Measurements from ENCODE around the gene SRCIN1. TPM values are rescaled to one million over a fixed set of nuclear protein-coding genes. Genes with fewer than 3 reads are reported as not detected.
A peak's percentile ranks its signal among the peaks of the same experiment; 100 is the strongest.

SRCIN1 gene, protein sequence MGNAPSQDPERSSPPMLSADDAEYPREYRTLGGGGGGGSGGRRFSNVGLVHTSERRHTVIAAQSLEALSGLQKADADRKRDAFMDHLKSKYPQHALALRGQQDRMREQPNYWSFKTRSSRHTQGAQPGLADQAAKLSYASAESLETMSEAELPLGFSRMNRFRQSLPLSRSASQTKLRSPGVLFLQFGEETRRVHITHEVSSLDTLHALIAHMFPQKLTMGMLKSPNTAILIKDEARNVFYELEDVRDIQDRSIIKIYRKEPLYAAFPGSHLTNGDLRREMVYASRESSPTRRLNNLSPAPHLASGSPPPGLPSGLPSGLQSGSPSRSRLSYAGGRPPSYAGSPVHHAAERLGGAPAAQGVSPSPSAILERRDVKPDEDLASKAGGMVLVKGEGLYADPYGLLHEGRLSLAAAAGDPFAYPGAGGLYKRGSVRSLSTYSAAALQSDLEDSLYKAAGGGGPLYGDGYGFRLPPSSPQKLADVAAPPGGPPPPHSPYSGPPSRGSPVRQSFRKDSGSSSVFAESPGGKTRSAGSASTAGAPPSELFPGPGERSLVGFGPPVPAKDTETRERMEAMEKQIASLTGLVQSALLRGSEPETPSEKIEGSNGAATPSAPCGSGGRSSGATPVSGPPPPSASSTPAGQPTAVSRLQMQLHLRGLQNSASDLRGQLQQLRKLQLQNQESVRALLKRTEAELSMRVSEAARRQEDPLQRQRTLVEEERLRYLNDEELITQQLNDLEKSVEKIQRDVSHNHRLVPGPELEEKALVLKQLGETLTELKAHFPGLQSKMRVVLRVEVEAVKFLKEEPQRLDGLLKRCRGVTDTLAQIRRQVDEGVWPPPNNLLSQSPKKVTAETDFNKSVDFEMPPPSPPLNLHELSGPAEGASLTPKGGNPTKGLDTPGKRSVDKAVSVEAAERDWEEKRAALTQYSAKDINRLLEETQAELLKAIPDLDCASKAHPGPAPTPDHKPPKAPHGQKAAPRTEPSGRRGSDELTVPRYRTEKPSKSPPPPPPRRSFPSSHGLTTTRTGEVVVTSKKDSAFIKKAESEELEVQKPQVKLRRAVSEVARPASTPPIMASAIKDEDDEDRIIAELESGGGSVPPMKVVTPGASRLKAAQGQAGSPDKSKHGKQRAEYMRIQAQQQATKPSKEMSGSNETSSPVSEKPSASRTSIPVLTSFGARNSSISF
- total RNA-seq: 10 to 100 TPM; 11.2 to 19.8 TPM

- DNase-seq (peak; percentile 67 to 81 (median 74)), ATAC-seq (peak; percentile 63)
- H3K9me3 ChIP-seq: no peaks in the 10 kb centered on the region
- 1% methylated on average over 84 of the region's 105 CpGs; no CpG with 5 or more reads in 1 of the 2 donors for WGBS, 2 donors
- intact Hi-C loops (cut with DNase I): no loop called here
- TF ChIP-seq, protein P1, sequence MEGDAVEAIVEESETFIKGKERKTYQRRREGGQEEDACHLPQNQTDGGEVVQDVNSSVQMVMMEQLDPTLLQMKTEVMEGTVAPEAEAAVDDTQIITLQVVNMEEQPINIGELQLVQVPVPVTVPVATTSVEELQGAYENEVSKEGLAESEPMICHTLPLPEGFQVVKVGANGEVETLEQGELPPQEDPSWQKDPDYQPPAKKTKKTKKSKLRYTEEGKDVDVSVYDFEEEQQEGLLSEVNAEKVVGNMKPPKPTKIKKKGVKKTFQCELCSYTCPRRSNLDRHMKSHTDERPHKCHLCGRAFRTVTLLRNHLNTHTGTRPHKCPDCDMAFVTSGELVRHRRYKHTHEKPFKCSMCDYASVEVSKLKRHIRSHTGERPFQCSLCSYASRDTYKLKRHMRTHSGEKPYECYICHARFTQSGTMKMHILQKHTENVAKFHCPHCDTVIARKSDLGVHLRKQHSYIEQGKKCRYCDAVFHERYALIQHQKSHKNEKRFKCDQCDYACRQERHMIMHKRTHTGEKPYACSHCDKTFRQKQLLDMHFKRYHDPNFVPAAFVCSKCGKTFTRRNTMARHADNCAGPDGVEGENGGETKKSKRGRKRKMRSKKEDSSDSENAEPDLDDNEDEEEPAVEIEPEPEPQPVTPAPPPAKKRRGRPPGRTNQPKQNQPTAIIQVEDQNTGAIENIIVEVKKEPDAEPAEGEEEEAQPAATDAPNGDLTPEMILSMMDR (IDR thresholded peaks at IDR 0.05): peak; percentile 88 to 97 (median 95)
- peak in 2 of 3 donors; percentile 8 to 9 for TF ChIP-seq POLR2A (IDR thresholded peaks at IDR 0.05)
- no peaks in the 10 kb centered on the region for H3K27me3 ChIP-seq
- no peaks in the 10 kb centered on the region for H3K36me3 ChIP-seq (replicated peaks in 1 of 2; ENCODE audit: insufficient read depth in 1 of 2, low read depth in 2 of 2)
- peak within 1 kb of the TSS; percentile 25 to 48 for H3K4me3 ChIP-seq
- peak within 1 kb of the TSS; percentile 50 to 80 (median 77) for H3K27ac ChIP-seq
- H3K4me1 ChIP-seq: peaks cover 32% of the 10 kb centered on the region
Measured at GRCh38 chr17:38605841-38606645, at the start of gene SRCIN1. SRCIN1 (minus strand) TSS chr17:38605952; CDS start chr17:38605705, 247 bp downstream.

DNA sequence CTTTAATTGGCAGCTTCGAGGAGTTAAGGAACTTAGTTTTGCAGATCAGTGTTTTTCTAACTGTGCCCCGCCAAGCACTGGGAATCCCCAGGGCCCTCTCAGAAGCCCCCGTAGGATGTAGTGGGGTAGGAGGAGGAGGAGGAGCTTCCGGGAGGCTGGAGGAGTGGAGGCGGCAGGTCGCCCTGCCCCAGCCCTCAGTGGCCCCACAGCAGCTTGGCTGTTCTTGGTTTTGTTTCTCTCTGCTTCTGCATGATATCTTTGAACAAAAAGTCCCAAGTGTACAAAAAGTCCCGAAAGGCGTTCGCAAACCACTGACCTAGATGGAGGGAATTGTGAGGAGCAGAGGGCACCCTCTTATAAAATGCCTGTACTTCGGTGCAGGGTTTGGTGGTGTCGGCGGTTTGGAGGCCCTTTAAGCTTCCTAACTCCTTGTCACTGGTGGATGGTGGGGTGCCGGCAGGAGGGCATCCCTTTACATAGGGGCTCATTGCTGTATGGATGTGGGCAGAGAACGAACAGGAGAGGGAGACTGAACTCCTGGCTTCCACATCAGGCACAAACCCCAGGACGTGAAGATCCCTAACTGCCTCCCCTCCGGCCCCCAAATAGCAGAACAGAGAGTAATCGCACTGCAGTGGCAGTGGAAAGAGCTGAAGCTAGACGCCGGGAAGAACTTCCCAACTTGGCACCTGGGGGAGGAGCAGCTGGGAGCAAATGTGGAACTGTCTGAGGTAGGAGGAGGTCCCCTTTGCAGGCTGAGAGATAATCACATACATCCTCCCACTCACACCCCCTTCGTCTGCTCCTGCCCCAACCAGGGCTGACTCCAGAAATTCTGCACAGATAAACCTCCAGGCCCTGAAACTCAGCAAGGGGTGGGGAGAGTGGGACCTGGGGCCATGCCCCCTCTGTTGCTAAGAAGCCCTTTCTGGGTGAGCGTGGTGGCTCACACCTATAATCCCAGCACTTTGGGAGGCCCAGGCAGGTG is 49.0 kb upstream of the SRCIN1 start:
- intact Hi-C loops (cut with DNase I): no loop called here
- no peak for TF ChIP-seq POLR2A (IDR thresholded peaks at IDR 0.05)
- TF ChIP-seq, protein P1 (IDR thresholded peaks at IDR 0.05): no peak
- Histone ChIP-seq H3K36me3 (replicated peaks in 1 of 2; ENCODE audit: insufficient read depth in 1 of 2, low read depth in 2 of 2) (no peaks in the 10 kb centered on the region), H3K4me3 (no peak overlapping the region), H3K27me3 (peaks cover 0 to 13% of the 10 kb centered on the region in 2 donors), H3K9me3 (no peaks in the 10 kb centered on the region), H3K4me1 (peaks cover 10% of the 10 kb centered on the region), H3K27ac (no peak overlapping the region)
- 34 to 54% methylated on average over 15 to 21 of the region's 21 CpGs for WGBS, 2 donors
- ATAC-seq (no peak), DNase-seq (no peak)

GRCh38 chr17:38653679-38654078 is 47.9 kb upstream of the SRCIN1 start:
- peaks cover 8% of the 10 kb centered on the region for H3K4me1 ChIP-seq
- no peak for TF ChIP-seq POLR2A (IDR thresholded peaks at IDR 0.05)
- TF ChIP-seq, protein P1 (IDR thresholded peaks at IDR 0.05): no peak
- no peak overlapping the region for H3K4me3 ChIP-seq
- H3K27me3 ChIP-seq: peaks cover 0 to 13% of the 10 kb centered on the region in 2 donors
- no peak overlapping the region for H3K27ac ChIP-seq
- WGBS, 2 donors: 72 to 75% methylated on average over 5 of the region's 5 CpGs
- H3K36me3 ChIP-seq (replicated peaks in 1 of 2; ENCODE audit: insufficient read depth in 1 of 2, low read depth in 2 of 2): no peaks in the 10 kb centered on the region
- ATAC-seq (no peak), DNase-seq (no peak)
- intact Hi-C loops (cut with DNase I): no loop called here
- no peaks in the 10 kb centered on the region for H3K9me3 ChIP-seq
